HEK293T (cell line): ENCODE results near the gene NACC2.

Source experiments
- BHLHE40 ChIP-seq: fragments of 450-650 bp; IDR thresholded peaks from 2 replicates; pipeline ENCODE4 v1.6.1; 2016; ENCODE audit warnings: mild to moderate bottlenecking, moderate library complexity, borderline replicate concordance
- ELF4 ChIP-seq: fragments of 450-650 bp; IDR thresholded peaks from 2 replicates; pipeline ENCODE4 v1.6.1; 2017; ENCODE audit warnings: antibody characterized with exemption
- FOXK2 ChIP-seq: fragments of 450-650 bp; IDR thresholded peaks from 2 replicates; pipeline ENCODE4 v1.6.1; 2016; ENCODE audit warnings: mild to moderate bottlenecking
- FOXM1 ChIP-seq: fragments of 450-650 bp; IDR thresholded peaks from 2 replicates; pipeline ENCODE4 v1.6.1; 2017; ENCODE audit warnings: mild to moderate bottlenecking, borderline replicate concordance
- PKNOX1 ChIP-seq: fragments of 450-650 bp; IDR thresholded peaks from 2 replicates; pipeline ENCODE4 v1.6.1; 2016
- SP1 ChIP-seq: fragments of 450-650 bp; IDR thresholded peaks from 2 replicates; pipeline ENCODE4 v1.6.1; 2017
- TARDBP ChIP-seq: fragments of 450-650 bp; IDR thresholded peaks from 2 replicates; pipeline ENCODE4 v1.6.1; 2016

GRCh38 chr9:136018257-136019031 lies 76.6 kb downstream of the NACC2 start:
- TF ChIP-seq FOXM1 (no peak), BHLHE40 (no peak), ELF4 (no peak), PKNOX1 (no peak), FOXK2 (no peak), TARDBP (no peak), SP1 (no peak)
